Neutrophil (primary cell): ENCODE measurements around the gene SPACA4.

ENCODE experiments used
- H3K27ac ChIP-seq: fragments of 200-600 bp; sonication (generic); 2 replicates; pipeline ENCODE4 v1.5.1; 2016; ENCODE audit warnings: mild to moderate bottlenecking, moderate library complexity
- H3K27me3 ChIP-seq: fragments of 200-600 bp; sonication (generic); 2 replicates; pipeline ENCODE4 v1.6.0; 2016; ENCODE audit warnings: mild to moderate bottlenecking
- H3K36me3 ChIP-seq: fragments of 200-600 bp; sonication (generic); 2 replicates; pipeline ENCODE4 v1.5.1; 2017
- H3K4me1 ChIP-seq, 2 experiments: fragments of 200-600 bp in 1 of 2; sonication (generic) in 1 of 2; 1 replicate in 1 of 2; 2 replicates in 1 of 2; pipeline versions ENCODE4 v1.5.1 to v1.6.1; 2013 to 2016; ENCODE audit warnings: low read depth in 1 of 2, low read length in 1 of 2, mild to moderate bottlenecking in 1 of 2, moderate library complexity in 1 of 2; ENCODE audit not compliant: control insufficient read depth in 1 of 2, insufficient read depth in 1 of 2
- H3K4me3 ChIP-seq, 2 experiments: fragments of 200-600 bp in 1 of 2; sonication (generic) in 1 of 2; 1 replicate in 1 of 2; 2 replicates in 1 of 2; pipeline ENCODE4 v1.5.1; 2013 to 2016; ENCODE audit warnings: low read depth in 1 of 2, low read length in 1 of 2, mild to moderate bottlenecking in 1 of 2, moderate library complexity in 1 of 2
- H3K9me3 ChIP-seq: fragments of 200-600 bp; sonication (generic); 2 replicates; pipeline ENCODE4 v1.5.1; 2016
- CTCF ChIP-seq: fragments of 200-600 bp; sonication (generic); IDR thresholded peaks from 2 replicates; pipeline ENCODE4 v1.5.1; 2016; ENCODE audit warnings: antibody characterized with exemption

Gene SPACA4

GRCh38 chr19:48617146-48617937, 10.8 kb downstream of the SPACA4 start:
- H3K27me3 ChIP-seq: no peaks in the 10 kb centered on the region
- H3K4me3 ChIP-seq: no peak overlapping the region
- H3K9me3 ChIP-seq: no peaks in the 10 kb centered on the region
- peaks cover 32% of the 10 kb centered on the region for H3K36me3 ChIP-seq
- no peak overlapping the region for H3K27ac ChIP-seq
- no peak for TF ChIP-seq CTCF
- H3K4me1 ChIP-seq: peaks cover 23 to 26% of the 10 kb centered on the region in 2 experiments

- H3K27ac ChIP-seq: peak overlapping the region; percentile 87
- no peaks in the 10 kb centered on the region for H3K27me3 ChIP-seq
- peak overlapping the region; percentile 73 to 79 for H3K4me3 ChIP-seq
- H3K4me1 ChIP-seq: peaks cover 24 to 28% of the 10 kb centered on the region in 2 experiments
- TF ChIP-seq CTCF: no peak
- H3K9me3 ChIP-seq: no peaks in the 10 kb centered on the region
- H3K36me3 ChIP-seq: peaks cover 32% of the 10 kb centered on the region
These were observed 11.9 kb downstream of the SPACA4 start for GRCh38 chr19:48618278-48618915.

GRCh38 chr19:48618916-48619691, 12.6 kb downstream of the SPACA4 start, which contains the start of the genes RPL18 and SPHK2:
Gene RPL18, minus strand, starts transcription at chr19:48619178. Its CDS starts 35 bp downstream, at chr19:48619143.
Gene SPHK2, plus strand, starts transcription at chr19:48619506. Its CDS starts 1,009 bp downstream, at chr19:48620515.
- Histone ChIP-seq H3K4me1 (peaks cover 32 to 34% of the 10 kb centered on the region in 2 experiments), H3K9me3 (no peaks in the 10 kb centered on the region), H3K27me3 (no peaks in the 10 kb centered on the region), H3K36me3 (peaks cover 32% of the 10 kb centered on the region), H3K27ac (peak within 1 kb of the TSS; percentile 87), H3K4me3 (peak within 1 kb of the TSS; percentile 73 to 79)
- TF ChIP-seq CTCF: peak; percentile 51

GRCh38 chr19:48619692-48620585, 13.4 kb downstream of the SPACA4 start:
- Histone ChIP-seq H3K27me3 (no peaks in the 10 kb centered on the region), H3K36me3 (peaks cover 27% of the 10 kb centered on the region), H3K4me1 (peaks cover 37 to 38% of the 10 kb centered on the region in 2 experiments), H3K27ac (peak overlapping the region; percentile 87), H3K9me3 (no peaks in the 10 kb centered on the region), H3K4me3 (peak overlapping the region; percentile 73 to 79)
- TF ChIP-seq CTCF: no peak
